Activated naive CD8-positive, alpha-beta T cell treated with anti-CD3 and anti-CD28 coated beads, Interleukin-2, amount 50 U/mL, for 24 hours (primary cell): Measurements from ENCODE around the gene TMEM87B.
"Not testable (repeated sequence)": the region's sequence is repeated elsewhere in the genome, so short reads cannot be mapped to it uniquely, and the experiment has no call there.

ENCODE experiments used
- ATAC-seq: fragments of 150-1000 bp; cut with Tn5 transposase; one replicate; pipeline ENCODE4 v1.10.0; 2021
- DNase-seq: peaks from one replicate; pipeline ENCODE4 v3.0.0; 2021
- H3K27ac Mint-ChIP-seq: one replicate; pipeline ENCODE4 v1.8.0; 2021; ENCODE audit warnings: mild to moderate bottlenecking, mixed read lengths
- H3K27me3 Mint-ChIP-seq: one replicate; pipeline ENCODE4 v1.8.0; 2021; ENCODE audit warnings: mixed read lengths
- H3K36me3 Mint-ChIP-seq: one replicate; pipeline ENCODE4 v1.8.0; 2021; ENCODE audit warnings: low read depth, mixed read lengths
- H3K4me1 Mint-ChIP-seq: one replicate; pipeline ENCODE4 v1.8.0; 2021; ENCODE audit warnings: mixed read lengths
- H3K4me3 Mint-ChIP-seq: one replicate; pipeline ENCODE4 v1.8.0; 2021; ENCODE audit warnings: mild to moderate bottlenecking, moderate library complexity, mixed read lengths
- H3K9me3 Mint-ChIP-seq: one replicate; pipeline ENCODE4 v1.8.0; 2021; ENCODE audit warnings: mixed read lengths

The TMEM87B gene

DNA sequence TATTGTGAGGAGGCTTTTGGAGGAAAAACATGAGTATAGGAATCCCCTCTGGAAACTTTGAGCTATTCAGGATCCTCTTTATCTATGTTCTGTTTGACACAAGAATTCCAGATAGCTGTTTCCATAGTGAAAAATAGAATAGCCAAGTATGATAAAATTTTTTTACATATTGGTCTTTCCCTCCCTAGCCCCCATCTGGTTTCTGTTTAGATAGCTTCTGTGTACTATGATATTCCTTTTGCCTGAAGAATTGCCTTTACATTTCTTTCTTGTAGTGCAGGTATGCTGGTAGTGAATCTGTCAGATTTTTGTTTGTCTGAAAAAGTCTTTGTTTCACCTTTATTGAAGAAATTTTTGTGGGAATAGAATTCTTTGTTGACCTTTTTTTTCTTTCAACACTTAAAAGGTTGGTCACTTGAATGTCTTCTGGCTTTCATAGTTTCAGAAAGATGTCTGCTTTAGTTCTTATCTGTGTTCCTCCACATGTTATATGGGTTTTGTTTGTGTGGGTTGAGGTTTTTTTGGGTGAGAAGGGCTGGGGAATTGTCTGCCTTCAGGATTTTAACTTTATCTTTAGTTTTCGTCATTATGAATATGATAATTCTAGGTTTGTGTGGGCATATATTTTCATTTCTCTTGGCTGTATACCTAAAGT is 53.2 kb downstream of the TMEM87B start:
- peaks cover 24% of the 10 kb centered on the region for H3K9me3 Mint-ChIP-seq
- no peak for ATAC-seq
- no peak overlapping the region for H3K4me3 Mint-ChIP-seq
- H3K27ac Mint-ChIP-seq = no peak overlapping the region
- H3K36me3 Mint-ChIP-seq = peaks cover 82% of the 10 kb centered on the region
- peaks cover 11% of the 10 kb centered on the region for H3K4me1 Mint-ChIP-seq
- H3K27me3 Mint-ChIP-seq = no peaks in the 10 kb centered on the region
- DNase-seq = no peak

DNA sequence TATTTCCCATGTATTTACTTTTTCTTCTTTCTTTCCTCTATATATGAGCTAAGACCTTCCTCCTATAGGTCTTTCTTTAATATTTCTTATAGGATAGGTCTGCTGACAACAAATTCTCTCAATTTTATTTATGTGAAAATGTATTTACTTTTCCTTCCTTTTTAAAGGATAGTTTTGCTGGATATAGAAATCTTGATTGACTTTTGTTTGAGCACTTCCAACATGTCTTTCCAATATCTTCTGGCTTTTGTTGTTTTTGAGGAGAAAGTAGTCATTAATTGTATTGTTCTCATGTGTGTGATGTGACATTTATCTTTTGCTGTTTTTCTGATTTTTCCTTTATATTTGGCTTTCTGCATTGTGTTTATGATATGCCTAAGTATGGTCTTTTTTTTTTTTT is 54.2 kb downstream of the TMEM87B start:
- peaks cover 11% of the 10 kb centered on the region for H3K4me1 Mint-ChIP-seq
- DNase-seq (no peak), ATAC-seq (no peak)
- H3K4me3 Mint-ChIP-seq = no peak overlapping the region
- H3K27ac Mint-ChIP-seq = no peak overlapping the region
- no peaks in the 10 kb centered on the region for H3K27me3 Mint-ChIP-seq
- H3K36me3 Mint-ChIP-seq = peaks cover 74% of the 10 kb centered on the region
- H3K9me3 Mint-ChIP-seq = peaks cover 24% of the 10 kb centered on the region

DNA sequence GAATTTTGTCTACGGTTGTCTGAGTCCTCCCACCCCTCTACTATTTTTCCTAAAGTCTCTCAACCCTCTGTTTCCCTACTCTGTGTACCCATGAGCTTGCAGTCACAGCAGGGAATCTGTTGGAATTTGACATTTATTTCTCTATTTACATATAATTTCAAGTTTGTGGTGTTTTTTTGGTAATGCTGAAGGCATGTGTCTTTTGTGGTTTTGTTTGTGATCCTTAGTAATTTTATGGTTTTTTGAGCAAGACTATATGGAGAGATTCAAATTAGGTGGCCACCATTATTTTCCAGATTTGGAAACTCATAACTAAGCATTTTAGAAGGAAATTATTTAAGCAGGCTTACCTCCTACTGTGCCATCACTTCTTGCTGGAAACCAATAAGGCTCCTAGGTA is 55.9 kb downstream of the TMEM87B start:
- Mint-ChIP-seq H3K4me3 (no peak overlapping the region), H3K9me3 (peaks cover 24% of the 10 kb centered on the region), H3K36me3 (peaks cover 69% of the 10 kb centered on the region), H3K27ac (no peak overlapping the region), H3K27me3 (no peaks in the 10 kb centered on the region), H3K4me1 (peaks cover 11% of the 10 kb centered on the region)
- ATAC-seq (no peak), DNase-seq (no peak)

DNA sequence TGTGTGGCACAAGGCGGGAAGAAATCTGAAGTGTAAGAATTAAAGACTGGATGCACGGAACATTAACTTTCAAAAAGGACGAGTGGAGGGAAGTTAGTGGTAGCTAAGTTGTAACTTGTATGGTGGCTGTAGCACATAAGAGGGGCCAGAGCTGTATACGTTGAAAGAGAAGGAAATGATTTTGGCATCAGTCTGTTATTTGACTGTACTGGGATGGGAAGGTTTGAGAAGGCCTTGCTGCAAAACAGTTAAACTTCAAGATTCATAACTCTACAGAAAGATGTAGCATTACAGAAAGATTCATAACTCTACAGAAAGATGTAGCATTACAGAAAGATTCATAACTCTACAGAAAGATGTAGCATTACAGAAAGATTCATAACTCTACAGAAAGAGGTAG is 58.3 kb downstream of the TMEM87B start:
- not testable (repeated sequence) for DNase-seq, H3K4me3 Mint-ChIP-seq, ATAC-seq, H3K27me3 Mint-ChIP-seq, H3K4me1 Mint-ChIP-seq
- Mint-ChIP-seq H3K27ac (peak overlapping the region; percentile 2), H3K9me3 (peaks cover 19% of the 10 kb centered on the region), H3K36me3 (peaks cover 51% of the 10 kb centered on the region)

DNA sequence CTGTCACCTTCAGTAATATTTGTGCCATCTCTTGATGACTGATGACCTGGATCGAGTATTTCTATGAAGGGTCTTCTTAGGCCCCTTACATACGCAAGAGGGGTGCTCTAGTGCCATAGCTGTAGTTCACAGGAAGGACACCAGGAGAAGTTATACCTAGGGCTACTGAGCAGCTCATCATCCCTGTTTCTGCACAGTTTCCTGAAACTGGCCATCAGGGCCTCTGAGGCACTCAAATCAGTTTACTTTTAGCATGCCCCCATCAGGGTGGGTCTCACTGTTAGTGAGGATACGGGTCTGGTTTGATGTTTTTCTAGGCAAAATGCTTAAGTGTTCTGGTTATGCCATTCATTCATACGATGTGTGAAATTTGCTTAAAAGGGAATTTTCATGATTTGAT is 63.1 kb downstream of the TMEM87B start:
- DNase-seq (no peak), ATAC-seq (no peak)
- Mint-ChIP-seq H3K4me3 (no peak overlapping the region), H3K27ac (no peak overlapping the region), H3K27me3 (no peaks in the 10 kb centered on the region), H3K36me3 (peaks cover 10% of the 10 kb centered on the region), H3K9me3 (no peaks in the 10 kb centered on the region), H3K4me1 (peaks cover 5% of the 10 kb centered on the region)

DNA sequence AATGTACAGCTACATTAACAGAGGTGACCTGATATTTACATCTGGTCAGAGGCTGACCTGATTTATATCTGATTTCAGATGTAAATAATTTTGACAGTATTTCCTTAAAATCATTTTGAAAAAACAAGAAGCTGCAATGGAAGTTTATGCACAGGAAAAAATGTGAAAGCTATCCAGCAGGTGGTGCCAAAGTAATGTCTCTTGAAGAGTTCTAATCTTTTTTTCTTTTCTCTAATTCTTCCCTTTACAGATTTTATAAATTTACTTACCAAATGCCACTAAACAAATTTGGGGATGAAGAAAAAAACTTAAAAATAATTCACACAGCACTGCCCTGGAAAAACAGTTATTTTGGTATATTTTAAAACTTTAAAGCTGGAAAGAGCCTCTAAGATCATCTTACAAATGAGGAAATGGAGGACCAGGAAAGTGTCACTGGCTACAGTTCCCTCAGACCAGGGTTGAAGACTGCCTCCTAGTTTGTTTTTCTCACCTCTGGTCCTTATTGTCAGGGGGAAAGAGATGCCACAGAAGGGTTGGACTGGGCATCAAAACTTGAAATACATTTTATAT is 66.7 kb downstream of the TMEM87B start:
- peaks cover 10% of the 10 kb centered on the region for H3K4me1 Mint-ChIP-seq
- H3K9me3 Mint-ChIP-seq = peaks cover 11% of the 10 kb centered on the region
- peaks cover 13% of the 10 kb centered on the region for H3K36me3 Mint-ChIP-seq
- DNase-seq = peak; percentile 45
- H3K27me3 Mint-ChIP-seq = no peaks in the 10 kb centered on the region
- H3K27ac Mint-ChIP-seq = no peak overlapping the region
- H3K4me3 Mint-ChIP-seq = no peak overlapping the region
- ATAC-seq = no peak

DNA sequence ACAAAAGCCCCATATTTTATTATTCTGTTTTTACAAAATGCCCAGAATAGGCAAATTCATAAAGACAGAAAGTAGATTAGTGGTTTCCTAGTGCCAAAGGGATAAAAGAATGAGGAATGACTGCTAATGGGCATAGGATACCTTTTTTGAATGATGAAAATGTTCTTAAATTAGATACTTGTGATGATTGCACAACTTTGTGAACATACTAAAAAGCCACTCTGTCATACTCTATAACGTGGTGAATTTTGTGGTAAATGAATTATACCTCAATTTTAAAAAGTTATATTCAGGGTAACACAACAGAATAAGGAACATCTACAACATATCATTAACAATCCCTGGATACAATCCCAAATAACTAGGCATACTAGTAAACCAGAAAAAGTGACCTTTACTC is 74.0 kb downstream of the TMEM87B start:
- H3K9me3 Mint-ChIP-seq = peaks cover 41% of the 10 kb centered on the region
- H3K27ac Mint-ChIP-seq = no peak overlapping the region
- no peaks in the 10 kb centered on the region for H3K27me3 Mint-ChIP-seq
- no peak for DNase-seq
- peaks cover 5% of the 10 kb centered on the region for H3K36me3 Mint-ChIP-seq
- no peak for ATAC-seq
- H3K4me1 Mint-ChIP-seq = peaks cover 3% of the 10 kb centered on the region
- no peak overlapping the region for H3K4me3 Mint-ChIP-seq

DNA sequence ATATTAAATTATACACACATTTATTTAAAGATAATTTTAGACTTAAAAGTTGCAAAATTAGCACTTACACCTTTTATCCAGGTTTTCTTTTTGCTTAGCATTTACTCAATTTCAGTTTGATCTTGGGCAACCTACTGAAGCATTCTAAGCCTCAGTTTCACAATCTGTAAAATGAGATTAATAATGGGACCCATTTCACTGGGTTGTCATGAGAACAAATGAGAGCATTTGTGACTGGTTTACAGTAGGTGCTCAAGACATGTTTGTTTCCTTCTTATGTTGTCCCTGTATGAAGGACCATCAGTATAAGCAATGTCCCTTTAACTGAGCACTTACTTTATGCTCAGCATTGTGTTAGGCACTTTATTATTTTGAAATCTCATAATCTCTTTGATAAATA is 78.3 kb downstream of the TMEM87B start:
- ATAC-seq = no peak

DNA sequence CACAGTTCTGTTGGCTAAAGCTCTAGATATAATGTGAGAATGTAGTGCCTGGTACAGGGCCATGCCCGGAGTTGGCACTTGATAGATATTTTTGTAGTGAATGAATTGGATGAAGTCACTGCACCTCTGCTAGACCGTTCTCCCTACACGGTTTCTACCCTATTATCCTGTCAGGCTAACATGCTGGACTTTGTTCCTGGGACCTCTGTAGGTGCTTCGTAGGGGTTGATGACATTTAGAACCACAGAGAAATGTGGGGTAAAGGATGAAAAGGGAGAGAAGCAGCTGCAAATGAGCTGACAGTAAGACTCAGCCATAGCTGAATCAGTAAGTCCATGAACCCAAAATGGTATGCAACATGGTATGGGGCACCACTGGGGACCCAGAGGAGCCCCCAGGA is 79.1 kb downstream of the TMEM87B start:
- Mint-ChIP-seq H3K27me3 (peaks cover 20% of the 10 kb centered on the region), H3K27ac (no peak overlapping the region), H3K4me3 (no peak overlapping the region), H3K36me3 (no peaks in the 10 kb centered on the region), H3K9me3 (peaks cover 20% of the 10 kb centered on the region), H3K4me1 (peaks cover 10% of the 10 kb centered on the region)
- DNase-seq (no peak), ATAC-seq (no peak)

More for the DNA sequence above, 78.3 kb downstream of the TMEM87B start:
- peaks cover 24% of the 10 kb centered on the region for H3K9me3 Mint-ChIP-seq
- H3K27ac Mint-ChIP-seq = no peak overlapping the region
- DNase-seq = no peak
- H3K4me1 Mint-ChIP-seq = peaks cover 10% of the 10 kb centered on the region
- no peak overlapping the region for H3K4me3 Mint-ChIP-seq
- H3K36me3 Mint-ChIP-seq = no peaks in the 10 kb centered on the region
- peaks cover 16% of the 10 kb centered on the region for H3K27me3 Mint-ChIP-seq

DNA sequence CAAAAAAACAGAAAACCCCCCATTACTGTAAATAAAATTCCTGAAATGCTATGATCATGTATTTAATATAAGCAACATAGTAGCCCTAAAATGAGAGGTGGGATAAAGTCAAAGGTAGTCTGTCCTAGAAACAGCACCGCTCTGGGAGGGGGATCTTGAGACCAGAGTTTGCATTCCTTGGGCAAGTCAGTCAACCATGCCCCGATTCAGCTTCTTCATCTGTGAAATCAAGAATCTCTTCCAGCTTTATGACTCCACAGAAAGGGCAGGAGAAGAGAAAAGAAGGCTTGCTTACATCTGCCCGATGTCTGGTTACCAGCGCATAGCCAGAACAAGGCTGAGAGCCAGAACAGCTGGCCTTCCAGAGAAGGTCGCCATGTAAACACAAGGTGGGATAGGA is 81.0 kb downstream of the TMEM87B start:
- H3K36me3 Mint-ChIP-seq = no peaks in the 10 kb centered on the region
- no peak for ATAC-seq
- no peak for DNase-seq
- H3K9me3 Mint-ChIP-seq = peaks cover 20% of the 10 kb centered on the region
- peaks cover 31% of the 10 kb centered on the region for H3K27me3 Mint-ChIP-seq
- H3K4me3 Mint-ChIP-seq = no peak overlapping the region
- peaks cover 10% of the 10 kb centered on the region for H3K4me1 Mint-ChIP-seq
- H3K27ac Mint-ChIP-seq = no peak overlapping the region

DNA sequence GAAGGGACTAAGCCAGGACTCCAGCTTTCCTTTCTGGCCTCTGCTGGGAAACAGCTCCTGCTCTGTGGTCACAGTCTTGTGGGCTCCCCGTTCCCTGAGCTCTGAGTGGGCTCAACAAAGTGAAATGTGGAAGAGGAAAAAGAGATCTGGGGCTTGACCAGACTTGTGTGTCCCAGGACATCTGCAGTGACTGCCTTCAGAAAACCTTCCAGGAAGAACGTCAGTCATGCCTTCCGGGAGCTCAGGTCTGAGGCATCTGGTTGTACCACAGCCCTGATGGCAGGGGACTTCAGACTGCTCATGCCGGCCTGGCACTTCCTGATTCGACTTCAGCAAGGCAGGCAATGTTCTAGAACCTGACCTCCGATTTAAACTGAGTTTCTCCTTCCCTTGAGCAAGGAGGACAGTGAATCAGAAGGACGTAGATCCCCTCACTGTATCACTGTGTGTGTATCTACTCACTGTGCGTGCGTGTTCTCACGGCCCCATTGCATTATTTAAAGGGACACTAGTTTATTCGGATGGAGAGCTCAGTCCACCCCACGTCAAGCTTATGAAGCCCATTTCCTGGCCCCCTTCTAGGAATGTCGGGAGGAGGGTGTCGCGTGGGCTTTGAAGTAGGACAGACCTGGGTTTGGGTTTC is 82.6 kb downstream of the TMEM87B start:
- no peak for DNase-seq
- Mint-ChIP-seq H3K36me3 (no peaks in the 10 kb centered on the region), H3K27me3 (peaks cover 31% of the 10 kb centered on the region), H3K9me3 (peaks cover 12% of the 10 kb centered on the region), H3K27ac (no peak overlapping the region), H3K4me3 (peak overlapping the region; percentile 34), H3K4me1 (peaks cover 8% of the 10 kb centered on the region)
- peak; percentile 31 for ATAC-seq

DNA sequence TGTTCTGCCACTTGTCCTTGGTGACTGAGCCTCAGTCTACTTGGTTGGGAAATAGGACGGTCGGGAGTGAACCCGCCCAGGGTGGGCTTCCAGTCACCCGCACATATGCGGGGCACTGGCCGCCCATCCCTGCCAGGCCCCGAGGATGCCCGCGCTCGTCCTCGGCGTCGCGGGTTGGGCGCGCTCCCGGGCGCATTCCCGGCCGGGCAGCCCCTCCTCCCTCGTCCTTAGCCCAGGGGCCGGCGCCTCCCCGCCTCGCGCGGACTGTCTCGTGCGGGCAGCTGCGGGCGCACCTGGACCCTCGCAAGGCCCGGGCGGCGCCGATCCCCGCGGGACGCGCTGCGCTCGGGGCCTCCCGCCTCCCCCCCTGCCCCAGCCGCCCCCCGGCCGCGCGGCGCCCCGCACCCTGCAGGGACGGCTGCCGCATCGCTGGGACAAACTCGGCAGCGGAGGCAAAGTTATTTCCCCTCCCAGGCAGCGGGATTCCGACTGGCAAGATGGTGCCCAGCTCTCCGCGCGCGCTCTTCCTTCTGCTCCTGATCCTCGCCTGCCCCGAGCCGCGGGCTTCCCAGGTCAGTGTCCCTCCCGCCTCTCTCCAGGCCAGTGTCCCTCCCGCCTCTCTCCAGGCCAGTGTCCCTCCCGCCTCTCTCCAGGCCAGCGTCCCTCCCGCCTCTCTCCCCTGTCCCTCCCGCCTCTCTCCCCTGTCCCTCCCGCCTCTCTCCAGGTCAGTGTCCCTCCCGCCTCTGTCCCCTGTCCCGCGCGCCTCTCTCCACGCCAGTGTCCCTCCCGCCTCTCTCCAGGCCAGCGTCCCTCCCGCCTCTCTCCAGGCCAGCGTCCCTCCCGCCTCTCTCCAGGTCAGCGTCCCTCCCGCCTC is 83.3 kb downstream of the TMEM87B start, which contains the start of gene FBLN7:
Gene FBLN7 (plus strand): TSS at position 227 of the 874 bp plus-strand sequence. CDS start 271 bp downstream, at position 498.
- Mint-ChIP-seq H3K9me3 (peaks cover 8% of the 10 kb centered on the region), H3K27me3 (peaks cover 31% of the 10 kb centered on the region), H3K27ac (no peak within 1 kb of the TSS), H3K36me3 (no peaks in the 10 kb centered on the region), H3K4me3 (peak within 1 kb of the TSS; percentile 34), H3K4me1 (peaks cover 6% of the 10 kb centered on the region)
- ATAC-seq (peak; percentile 25), DNase-seq (peak; percentile 12)

DNA sequence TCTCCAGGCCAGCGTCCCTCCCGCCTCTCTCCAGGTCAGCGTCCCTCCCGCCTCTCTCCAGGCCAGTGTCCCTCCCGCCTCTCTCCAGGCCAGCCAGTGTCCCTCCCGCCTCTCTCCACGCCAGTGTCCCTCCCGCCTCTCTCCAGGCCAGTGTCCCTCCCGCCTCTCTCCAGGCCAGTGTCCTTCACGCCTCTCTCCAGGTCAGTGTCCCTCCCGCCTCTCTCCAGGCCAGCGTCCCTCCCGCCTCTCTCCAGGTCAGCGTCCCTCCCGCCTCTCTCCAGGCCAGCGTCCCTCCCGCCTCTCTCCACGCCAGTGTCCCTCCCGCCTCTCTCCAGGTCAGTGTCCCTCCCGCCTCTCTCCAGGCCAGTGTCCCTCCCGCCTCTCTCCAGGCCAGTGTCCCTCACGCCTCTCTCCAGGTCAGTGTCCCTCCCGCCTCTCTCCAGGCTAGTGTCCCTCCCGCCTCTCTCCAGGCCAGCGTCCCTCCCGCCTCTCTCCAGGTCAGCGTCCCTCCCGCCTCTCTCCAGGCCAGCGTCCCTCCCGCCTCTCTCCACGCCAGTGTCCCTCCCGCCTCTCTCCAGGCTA is 84.1 kb downstream of the TMEM87B start:
- H3K4me3 Mint-ChIP-seq, H3K4me1 Mint-ChIP-seq, H3K27ac Mint-ChIP-seq, H3K36me3 Mint-ChIP-seq, ATAC-seq, DNase-seq, H3K9me3 Mint-ChIP-seq: not testable (repeated sequence)
- H3K27me3 Mint-ChIP-seq = peaks cover 31% of the 10 kb centered on the region

DNA sequence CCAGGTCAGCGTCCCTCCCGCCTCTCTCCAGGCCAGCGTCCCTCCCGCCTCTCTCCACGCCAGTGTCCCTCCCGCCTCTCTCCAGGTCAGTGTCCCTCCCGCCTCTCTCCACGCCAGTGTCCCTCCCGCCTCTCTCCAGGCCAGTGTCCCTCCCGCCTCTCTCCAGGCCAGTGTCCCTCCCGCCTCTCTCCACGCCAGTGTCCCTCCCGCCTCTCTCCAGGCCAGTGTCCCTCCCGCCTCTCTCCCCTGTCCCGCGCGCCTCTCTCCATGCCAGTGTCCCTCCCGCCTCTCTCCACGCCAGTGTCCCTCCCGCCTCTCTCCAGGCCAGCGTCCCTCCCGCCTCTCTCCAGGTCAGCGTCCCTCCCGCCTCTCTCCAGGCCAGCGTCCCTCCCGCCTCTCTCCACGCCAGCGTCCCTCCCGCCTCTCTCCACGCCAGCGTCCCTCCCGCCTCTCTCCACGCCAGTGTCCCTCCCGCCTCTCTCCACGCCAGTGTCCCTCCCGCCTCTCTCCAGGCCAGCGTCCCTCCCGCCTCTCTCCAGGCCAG is 84.7 kb downstream of the TMEM87B start:
- not testable (repeated sequence) for H3K4me3 Mint-ChIP-seq, H3K27ac Mint-ChIP-seq, H3K9me3 Mint-ChIP-seq, DNase-seq, H3K36me3 Mint-ChIP-seq, ATAC-seq, H3K4me1 Mint-ChIP-seq
- peaks cover 31% of the 10 kb centered on the region for H3K27me3 Mint-ChIP-seq
